ENCODE data around the gene SERPINB6.

DNA sequence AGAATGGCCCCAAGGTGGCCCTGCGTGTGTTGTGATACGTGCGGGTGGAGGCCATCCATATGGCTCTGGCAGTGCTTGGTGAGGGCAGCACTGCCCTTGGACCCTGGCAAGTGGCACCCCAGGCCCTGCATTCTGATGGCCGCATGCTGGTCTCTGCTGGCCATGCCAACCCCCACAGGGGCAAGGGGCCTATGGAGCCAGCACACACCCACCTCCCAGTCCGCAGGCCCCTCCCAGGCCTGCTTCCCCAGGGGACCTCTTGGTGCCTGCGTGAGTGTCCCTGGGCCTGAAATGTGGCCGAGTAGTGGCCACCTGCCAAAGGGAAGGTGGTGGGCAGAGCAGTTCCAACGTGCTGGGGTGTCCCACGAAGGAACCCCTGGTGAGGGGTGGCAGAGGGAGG is 45.9 kb upstream of the SERPINB6 start:
- no peak for TF ChIP-seq RAD21 (IDR thresholded peaks at IDR 0.05; ENCODE audit: low read length)
- TF ChIP-seq, protein P1, sequence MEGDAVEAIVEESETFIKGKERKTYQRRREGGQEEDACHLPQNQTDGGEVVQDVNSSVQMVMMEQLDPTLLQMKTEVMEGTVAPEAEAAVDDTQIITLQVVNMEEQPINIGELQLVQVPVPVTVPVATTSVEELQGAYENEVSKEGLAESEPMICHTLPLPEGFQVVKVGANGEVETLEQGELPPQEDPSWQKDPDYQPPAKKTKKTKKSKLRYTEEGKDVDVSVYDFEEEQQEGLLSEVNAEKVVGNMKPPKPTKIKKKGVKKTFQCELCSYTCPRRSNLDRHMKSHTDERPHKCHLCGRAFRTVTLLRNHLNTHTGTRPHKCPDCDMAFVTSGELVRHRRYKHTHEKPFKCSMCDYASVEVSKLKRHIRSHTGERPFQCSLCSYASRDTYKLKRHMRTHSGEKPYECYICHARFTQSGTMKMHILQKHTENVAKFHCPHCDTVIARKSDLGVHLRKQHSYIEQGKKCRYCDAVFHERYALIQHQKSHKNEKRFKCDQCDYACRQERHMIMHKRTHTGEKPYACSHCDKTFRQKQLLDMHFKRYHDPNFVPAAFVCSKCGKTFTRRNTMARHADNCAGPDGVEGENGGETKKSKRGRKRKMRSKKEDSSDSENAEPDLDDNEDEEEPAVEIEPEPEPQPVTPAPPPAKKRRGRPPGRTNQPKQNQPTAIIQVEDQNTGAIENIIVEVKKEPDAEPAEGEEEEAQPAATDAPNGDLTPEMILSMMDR (IDR thresholded peaks at IDR 0.05): no peak
- TF ChIP-seq, protein P2, sequence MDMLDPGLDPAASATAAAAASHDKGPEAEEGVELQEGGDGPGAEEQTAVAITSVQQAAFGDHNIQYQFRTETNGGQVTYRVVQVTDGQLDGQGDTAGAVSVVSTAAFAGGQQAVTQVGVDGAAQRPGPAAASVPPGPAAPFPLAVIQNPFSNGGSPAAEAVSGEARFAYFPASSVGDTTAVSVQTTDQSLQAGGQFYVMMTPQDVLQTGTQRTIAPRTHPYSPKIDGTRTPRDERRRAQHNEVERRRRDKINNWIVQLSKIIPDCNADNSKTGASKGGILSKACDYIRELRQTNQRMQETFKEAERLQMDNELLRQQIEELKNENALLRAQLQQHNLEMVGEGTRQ (IDR thresholded peaks at IDR 0.05; ENCODE audit: borderline replicate concordance, low read depth, low read length): no peak
- no peak for TF ChIP-seq RCOR1 (IDR thresholded peaks at IDR 0.05; ENCODE audit: low read length)
- no peak for TF ChIP-seq MXI1 (IDR thresholded peaks at IDR 0.05; ENCODE audit: low read depth, low read length)
- TF ChIP-seq TEAD4 (IDR thresholded peaks at IDR 0.05; ENCODE audit: borderline replicate concordance, insufficient read depth): no peak
- no peak for TF ChIP-seq RXRA (IDR thresholded peaks at IDR 0.05; ENCODE audit: borderline replicate concordance, low read depth)
- TF ChIP-seq, protein P3, sequence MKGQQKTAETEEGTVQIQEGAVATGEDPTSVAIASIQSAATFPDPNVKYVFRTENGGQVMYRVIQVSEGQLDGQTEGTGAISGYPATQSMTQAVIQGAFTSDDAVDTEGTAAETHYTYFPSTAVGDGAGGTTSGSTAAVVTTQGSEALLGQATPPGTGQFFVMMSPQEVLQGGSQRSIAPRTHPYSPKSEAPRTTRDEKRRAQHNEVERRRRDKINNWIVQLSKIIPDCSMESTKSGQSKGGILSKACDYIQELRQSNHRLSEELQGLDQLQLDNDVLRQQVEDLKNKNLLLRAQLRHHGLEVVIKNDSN (IDR thresholded peaks at IDR 0.05; ENCODE audit: borderline replicate concordance, low read depth): no peak
- TF ChIP-seq, protein P4, sequence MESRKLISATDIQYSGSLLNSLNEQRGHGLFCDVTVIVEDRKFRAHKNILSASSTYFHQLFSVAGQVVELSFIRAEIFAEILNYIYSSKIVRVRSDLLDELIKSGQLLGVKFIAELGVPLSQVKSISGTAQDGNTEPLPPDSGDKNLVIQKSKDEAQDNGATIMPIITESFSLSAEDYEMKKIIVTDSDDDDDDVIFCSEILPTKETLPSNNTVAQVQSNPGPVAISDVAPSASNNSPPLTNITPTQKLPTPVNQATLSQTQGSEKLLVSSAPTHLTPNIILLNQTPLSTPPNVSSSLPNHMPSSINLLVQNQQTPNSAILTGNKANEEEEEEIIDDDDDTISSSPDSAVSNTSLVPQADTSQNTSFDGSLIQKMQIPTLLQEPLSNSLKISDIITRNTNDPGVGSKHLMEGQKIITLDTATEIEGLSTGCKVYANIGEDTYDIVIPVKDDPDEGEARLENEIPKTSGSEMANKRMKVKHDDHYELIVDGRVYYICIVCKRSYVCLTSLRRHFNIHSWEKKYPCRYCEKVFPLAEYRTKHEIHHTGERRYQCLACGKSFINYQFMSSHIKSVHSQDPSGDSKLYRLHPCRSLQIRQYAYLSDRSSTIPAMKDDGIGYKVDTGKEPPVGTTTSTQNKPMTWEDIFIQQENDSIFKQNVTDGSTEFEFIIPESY (IDR thresholded peaks at IDR 0.05; ENCODE audit: borderline replicate concordance, low read depth): no peak
- TF ChIP-seq SMC3 (IDR thresholded peaks at IDR 0.05; ENCODE audit: low read depth, low read length): no peak

All from SK-N-SH (cell line).